ENCODE data around the gene SPX. TPM values are rescaled to one million over a fixed set of nuclear protein-coding genes. Genes with fewer than 3 reads are reported as not detected.

The SPX gene
- total RNA-seq, 1 experiment from 2014 or later, result 0.39 TPM

GRCh38 chr12:21523148-21523547, 2.9 kb upstream of the SPX start:
- Histone ChIP-seq H3K27ac (no peak overlapping the region), H3F3A (ENCODE audit: insufficient read depth, low read depth) (0 out of 2 replicates have a peak, but pooled peaks cover 4% of the 10 kb centered on the region), H3K36me3 (ENCODE audit: low read depth) (no peaks in the 10 kb centered on the region), H3K4me1 (replicated peaks; ENCODE audit: insufficient read depth) (peaks cover 12% of the 10 kb centered on the region), H3K9me3 (ENCODE audit: insufficient read depth, low read depth) (no peaks in the 10 kb centered on the region), H3K79me2 (ENCODE audit: low read depth) (no peaks in the 10 kb centered on the region), H3K9me2 (ENCODE audit: insufficient read depth) (0 out of 2 replicates have a peak, but pooled peaks cover 4% of the 10 kb centered on the region), H3K27me3 (ENCODE audit: insufficient read depth, low read depth) (no peaks in the 10 kb centered on the region), H3K4me2 (no peak overlapping the region), H4K20me1 (ENCODE audit: insufficient read depth) (no peaks in the 10 kb centered on the region), H3K4me3 (no peak overlapping the region), H2AFZ (no peak overlapping the region)
- CTCF ChIA-PET, result no interaction called here
- POLR2A ChIA-PET (ENCODE audit: unreplicated experiment), result interaction anchor here (0.7 kb wide), 1 partner anchor 149 kb away, joined by 4 read pairs; no protein-coding TSS in a partner anchor
- no peak for TF ChIP-seq CTCF (conservative IDR thresholded peaks at IDR 0.05)
- TF ChIP-seq EZH2 (IDR thresholded peaks at IDR 0.05; ENCODE audit: low read depth), result no peak
- BruUV-seq (replicated peaks), result no TSS peak
- intact Hi-C loops (cut with micrococcal nuclease; ENCODE audit: unreplicated experiment), result no loop called here
- DNase-seq, result no peak

- Histone ChIP-seq H3K9me3 (ENCODE audit: insufficient read depth, low read depth) (no peaks in the 10 kb centered on the region), H3K9me2 (ENCODE audit: insufficient read depth) (0 out of 2 replicates have a peak, but pooled peaks cover 4% of the 10 kb centered on the region), H3K4me2 (peak overlapping the region; percentile 77; the same call in 1 of the 2 replicates), H4K20me1 (ENCODE audit: insufficient read depth) (no peaks in the 10 kb centered on the region), H3K79me2 (ENCODE audit: low read depth) (no peaks in the 10 kb centered on the region), H3K27ac (no peak overlapping the region), H3K4me3 (peak overlapping the region; percentile 50; the same call in 1 of the 2 replicates), H3K4me1 (replicated peaks; ENCODE audit: insufficient read depth) (peaks cover 13% of the 10 kb centered on the region), H2AFZ (no peak overlapping the region), H3F3A (ENCODE audit: insufficient read depth, low read depth) (no peaks in the 10 kb centered on the region), H3K27me3 (ENCODE audit: insufficient read depth, low read depth) (peaks cover 10% of the 10 kb centered on the region; the same call in 1 of the 2 replicates), H3K36me3 (ENCODE audit: low read depth) (no peaks in the 10 kb centered on the region)
- POLR2A ChIA-PET (ENCODE audit: unreplicated experiment), result interaction anchor here (0.6 kb wide), 1 partner anchor 36 kb away, joined by 3 read pairs; no protein-coding TSS in a partner anchor
- TF ChIP-seq EZH2 (IDR thresholded peaks at IDR 0.05; ENCODE audit: low read depth) (no peak), CTCF (conservative IDR thresholded peaks at IDR 0.05) (no peak)
- intact Hi-C loops (cut with micrococcal nuclease; ENCODE audit: unreplicated experiment), result no loop called here
- CTCF ChIA-PET, result no interaction called here
- BruUV-seq (replicated peaks), result no TSS peak
- DNase-seq, result no peak
Measured at GRCh38 chr12:21526721-21527345, 737 bp downstream of the SPX start.

- POLR2A ChIA-PET (ENCODE audit: unreplicated experiment), result interaction anchor here (0.6 kb wide), 1 partner anchor 115 kb away, joined by 11 read pairs; no protein-coding TSS in a partner anchor
- Histone ChIP-seq H3K27ac (no peak overlapping the region), H3K4me3 (peak overlapping the region; percentile 50; the same call in 1 of the 2 replicates)
Measured at GRCh38 chr12:21527451-21528180, 1.5 kb downstream of the SPX start.

More at GRCh38 chr12:21527451-21528180, 1.5 kb downstream of the SPX start:
- Histone ChIP-seq H3F3A (ENCODE audit: insufficient read depth, low read depth) (no peaks in the 10 kb centered on the region), H3K36me3 (ENCODE audit: low read depth) (no peaks in the 10 kb centered on the region), H3K4me2 (peak overlapping the region; percentile 77), H3K4me1 (replicated peaks; ENCODE audit: insufficient read depth) (peaks cover 13% of the 10 kb centered on the region), H3K9me3 (ENCODE audit: insufficient read depth, low read depth) (no peaks in the 10 kb centered on the region), H3K27me3 (ENCODE audit: insufficient read depth, low read depth) (peaks cover 10% of the 10 kb centered on the region; the same call in 1 of the 2 replicates), H4K20me1 (ENCODE audit: insufficient read depth) (no peaks in the 10 kb centered on the region), H2AFZ (peak overlapping the region; percentile 72), H3K9me2 (ENCODE audit: insufficient read depth) (0 out of 2 replicates have a peak, but pooled peaks cover 4% of the 10 kb centered on the region), H3K79me2 (ENCODE audit: low read depth) (no peaks in the 10 kb centered on the region)
- DNase-seq, result peak in 1 of 2 experiments; percentile 63
- CTCF ChIA-PET, result no interaction called here
- no peak for TF ChIP-seq CTCF (conservative IDR thresholded peaks at IDR 0.05)
- no peak for TF ChIP-seq EZH2 (IDR thresholded peaks at IDR 0.05; ENCODE audit: low read depth)
- no TSS peak for BruUV-seq (replicated peaks)
- intact Hi-C loops (cut with micrococcal nuclease; ENCODE audit: unreplicated experiment), result no loop called here

Data from PC-9 (cell line).